ENCODE results near the gene NOBOX. TPM values are rescaled to one million over a fixed set of nuclear protein-coding genes. Genes with fewer than 3 reads are reported as not detected.
"Not testable (repeated sequence)": the region's sequence is repeated elsewhere in the genome, so short reads cannot be mapped to it uniquely, and the experiment has no call there.

The NOBOX gene
- total RNA-seq, 1 experiment from 2014 or later, result not detected

DNA sequence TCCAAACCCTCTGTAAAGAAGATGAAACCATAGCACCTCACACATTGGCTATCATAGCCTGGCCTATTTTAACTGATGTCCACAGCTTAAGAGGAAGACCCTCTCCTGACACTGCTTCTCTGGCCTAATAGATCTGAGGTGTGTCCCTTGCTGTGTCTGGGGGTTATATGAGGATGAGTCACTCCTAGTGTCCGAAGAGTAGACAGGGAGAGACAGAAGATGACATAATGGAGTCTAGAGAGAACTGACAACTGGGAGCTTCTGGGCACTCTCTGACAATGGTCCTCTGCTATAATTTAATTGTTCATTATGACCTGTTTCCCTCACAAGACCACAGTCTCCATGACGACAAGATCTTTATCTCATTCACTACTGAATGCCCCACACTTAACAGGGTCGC is 41.4 kb downstream of the NOBOX start:
- H3K9me2 ChIP-seq (replicated peaks; ENCODE audit: low read length); H3K4me3 ChIP-seq (ENCODE audit: low read length); POLR2A ChIA-PET (ENCODE audit: unreplicated experiment); H3K4me2 ChIP-seq (ENCODE audit: low read length); H3F3A ChIP-seq (ENCODE audit: low read length, unreplicated experiment); H2AFZ ChIP-seq (ENCODE audit: low read length); H3K27ac ChIP-seq (ENCODE audit: low read length); H3K27me3 ChIP-seq (ENCODE audit: low read length); H4K20me1 ChIP-seq (ENCODE audit: low read length); CTCF ChIA-PET; H3K79me2 ChIP-seq (ENCODE audit: low read length); H3K36me3 ChIP-seq (ENCODE audit: low read depth, low read length); H3K4me1 ChIP-seq (ENCODE audit: insufficient read depth, low read length); H3K9ac ChIP-seq (ENCODE audit: low read length); intact Hi-C loops (cut with micrococcal nuclease); H3K9me3 ChIP-seq (ENCODE audit: low read length); BruUV-seq (replicated peaks); DNase-seq: not testable (repeated sequence)
- peak; percentile 48 for ATAC-seq

DNA sequence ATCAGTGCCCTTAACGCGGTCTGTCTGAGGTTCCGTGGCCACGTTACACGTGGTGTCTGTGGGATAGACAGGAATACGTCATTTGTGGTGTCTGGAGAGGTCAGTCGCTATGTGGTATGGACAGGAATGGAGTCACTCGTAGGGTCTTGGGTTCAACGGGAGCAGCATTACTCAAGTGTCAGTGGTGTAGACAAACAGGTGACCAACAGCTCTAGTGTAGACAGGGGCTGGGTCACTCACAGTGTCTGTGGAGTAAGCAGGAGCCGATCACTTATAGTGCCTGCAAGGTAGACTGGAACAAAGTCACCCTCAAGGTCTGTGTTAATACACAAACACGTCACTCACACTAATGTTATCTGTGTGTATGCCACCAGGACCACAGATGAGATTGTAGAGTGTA is 46.6 kb downstream of the NOBOX start:
- H3K4me2 ChIP-seq (ENCODE audit: low read length); CTCF ChIA-PET; H3F3A ChIP-seq (ENCODE audit: low read length, unreplicated experiment); H3K9ac ChIP-seq (ENCODE audit: low read length); H3K36me3 ChIP-seq (ENCODE audit: low read depth, low read length); H3K79me2 ChIP-seq (ENCODE audit: low read length); BruUV-seq (replicated peaks); H3K4me1 ChIP-seq (ENCODE audit: insufficient read depth, low read length); H3K27me3 ChIP-seq (ENCODE audit: low read length); H3K9me3 ChIP-seq (ENCODE audit: low read length); H3K27ac ChIP-seq (ENCODE audit: low read length); DNase-seq; H4K20me1 ChIP-seq (ENCODE audit: low read length); intact Hi-C loops (cut with micrococcal nuclease); H3K4me3 ChIP-seq (ENCODE audit: low read length); H2AFZ ChIP-seq (ENCODE audit: low read length); H3K9me2 ChIP-seq (replicated peaks; ENCODE audit: low read length); POLR2A ChIA-PET (ENCODE audit: unreplicated experiment); ATAC-seq: not testable (repeated sequence)

DNA sequence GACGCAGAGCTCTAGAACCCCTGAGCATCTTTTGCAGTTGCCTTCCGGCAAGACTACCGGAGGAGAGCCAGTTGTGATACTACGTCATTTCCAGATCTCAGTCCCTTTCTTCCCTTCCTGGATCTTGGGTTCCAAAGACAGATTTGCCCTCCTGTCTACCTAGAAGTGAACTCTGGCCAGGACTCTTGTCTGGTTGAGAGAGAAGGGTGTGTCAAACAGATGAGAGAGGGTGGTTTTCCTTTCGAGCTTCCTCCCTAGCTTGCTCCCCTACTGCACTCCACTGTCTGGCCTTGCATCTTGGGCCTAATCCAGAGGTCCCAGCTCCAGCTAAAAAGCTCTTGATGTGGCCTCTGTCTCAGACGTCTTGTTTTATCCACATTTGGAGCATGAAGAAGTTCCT is 47.3 kb downstream of the NOBOX start:
- BruUV-seq (replicated peaks); H3K9me3 ChIP-seq (ENCODE audit: low read length); DNase-seq; H3F3A ChIP-seq (ENCODE audit: low read length, unreplicated experiment); H3K36me3 ChIP-seq (ENCODE audit: low read depth, low read length); H3K4me1 ChIP-seq (ENCODE audit: insufficient read depth, low read length); CTCF ChIA-PET; POLR2A ChIA-PET (ENCODE audit: unreplicated experiment); ATAC-seq; H3K4me3 ChIP-seq (ENCODE audit: low read length); H3K9ac ChIP-seq (ENCODE audit: low read length); H3K9me2 ChIP-seq (replicated peaks; ENCODE audit: low read length); intact Hi-C loops (cut with micrococcal nuclease); H2AFZ ChIP-seq (ENCODE audit: low read length); H3K27ac ChIP-seq (ENCODE audit: low read length); H3K27me3 ChIP-seq (ENCODE audit: low read length); H3K4me2 ChIP-seq (ENCODE audit: low read length); H4K20me1 ChIP-seq (ENCODE audit: low read length); H3K79me2 ChIP-seq (ENCODE audit: low read length): not testable (repeated sequence)

DNA sequence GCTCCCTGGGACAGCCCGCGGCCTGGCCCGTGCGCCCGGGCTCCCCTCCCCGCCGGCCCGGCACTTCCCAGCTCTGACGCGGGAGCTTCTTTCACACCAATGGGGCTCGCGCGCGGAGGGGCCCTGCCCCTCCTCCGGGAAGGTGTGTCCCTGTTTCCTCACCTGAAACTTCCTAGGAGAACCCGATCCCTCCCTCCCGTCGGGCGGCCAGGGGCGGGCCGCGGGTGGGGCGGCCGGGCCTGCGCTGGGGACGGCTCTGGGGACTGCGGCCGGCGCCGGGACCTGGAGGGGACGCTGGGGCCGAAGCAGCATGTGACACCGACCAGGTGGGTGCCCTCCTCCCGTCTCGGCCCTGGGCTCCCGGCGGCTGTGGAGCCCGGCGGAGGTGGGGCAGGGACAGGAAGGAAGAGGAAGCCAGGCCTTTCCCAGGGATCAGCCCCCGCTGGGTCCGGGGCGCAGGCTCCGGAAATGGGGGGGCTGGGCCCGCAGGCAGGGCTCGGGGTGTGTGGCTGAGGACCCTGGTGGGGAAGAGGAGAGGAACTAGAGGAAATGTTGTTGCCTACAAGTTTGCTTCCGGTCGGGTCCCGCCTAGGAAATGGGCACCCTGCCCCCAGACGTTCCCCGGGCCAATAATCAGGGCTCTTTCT is 48.2 kb downstream of the NOBOX start, which contains the start of gene ARHGEF5:
Gene ARHGEF5, plus strand, starts transcription at position 227 of the 647 bp plus-strand sequence. CDS start 7,268 bp downstream, outside the sequence.
- H3K27ac ChIP-seq (ENCODE audit: low read length); H3K27me3 ChIP-seq (ENCODE audit: low read length); H2AFZ ChIP-seq (ENCODE audit: low read length); DNase-seq; POLR2A ChIA-PET (ENCODE audit: unreplicated experiment); H3K9ac ChIP-seq (ENCODE audit: low read length); H3K9me2 ChIP-seq (replicated peaks; ENCODE audit: low read length); BruUV-seq (replicated peaks); H3K4me1 ChIP-seq (ENCODE audit: insufficient read depth, low read length); intact Hi-C loops (cut with micrococcal nuclease); H3K9me3 ChIP-seq (ENCODE audit: low read length); H3K79me2 ChIP-seq (ENCODE audit: low read length); H3K36me3 ChIP-seq (ENCODE audit: low read depth, low read length); H3F3A ChIP-seq (ENCODE audit: low read length, unreplicated experiment); CTCF ChIA-PET; H4K20me1 ChIP-seq (ENCODE audit: low read length): not testable (repeated sequence)
- H3K4me3 ChIP-seq (ENCODE audit: low read length), result peak within 1 kb of the TSS; percentile 50
- peak within 1 kb of the TSS; percentile 51; the same call in 1 of the 2 replicates for H3K4me2 ChIP-seq (ENCODE audit: low read length)
- ATAC-seq, result peak; percentile 91

DNA sequence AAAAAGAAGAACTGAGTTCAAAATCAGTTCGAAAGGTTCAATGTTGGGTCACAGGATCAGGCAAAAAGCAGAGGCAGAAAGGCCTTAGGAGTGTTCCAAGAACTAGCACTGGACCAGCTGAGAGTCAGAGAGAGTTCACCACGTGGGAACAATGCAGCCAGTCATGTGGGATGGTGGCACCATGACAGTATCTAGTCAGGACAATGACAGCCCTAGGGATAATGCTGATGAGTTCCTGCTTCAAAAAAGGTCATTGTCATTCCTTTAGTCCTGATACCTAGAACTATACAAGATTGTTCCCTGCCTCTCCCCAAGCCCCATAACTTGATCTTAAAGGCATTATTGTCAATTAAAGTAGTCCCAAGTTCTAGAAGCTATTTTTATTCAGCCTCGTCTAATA is 51.8 kb downstream of the NOBOX start:
- H3K9me2 ChIP-seq (replicated peaks; ENCODE audit: low read length); intact Hi-C loops (cut with micrococcal nuclease); H3K4me1 ChIP-seq (ENCODE audit: insufficient read depth, low read length); H3K79me2 ChIP-seq (ENCODE audit: low read length); ATAC-seq; H3K36me3 ChIP-seq (ENCODE audit: low read depth, low read length); H3K9ac ChIP-seq (ENCODE audit: low read length); H3K27ac ChIP-seq (ENCODE audit: low read length); H3F3A ChIP-seq (ENCODE audit: low read length, unreplicated experiment); POLR2A ChIA-PET (ENCODE audit: unreplicated experiment); CTCF ChIA-PET; H3K9me3 ChIP-seq (ENCODE audit: low read length); H3K27me3 ChIP-seq (ENCODE audit: low read length); BruUV-seq (replicated peaks); H4K20me1 ChIP-seq (ENCODE audit: low read length); H3K4me3 ChIP-seq (ENCODE audit: low read length); H3K4me2 ChIP-seq (ENCODE audit: low read length); H2AFZ ChIP-seq (ENCODE audit: low read length): not testable (repeated sequence)
- DNase-seq, result peak; percentile 4

DNA sequence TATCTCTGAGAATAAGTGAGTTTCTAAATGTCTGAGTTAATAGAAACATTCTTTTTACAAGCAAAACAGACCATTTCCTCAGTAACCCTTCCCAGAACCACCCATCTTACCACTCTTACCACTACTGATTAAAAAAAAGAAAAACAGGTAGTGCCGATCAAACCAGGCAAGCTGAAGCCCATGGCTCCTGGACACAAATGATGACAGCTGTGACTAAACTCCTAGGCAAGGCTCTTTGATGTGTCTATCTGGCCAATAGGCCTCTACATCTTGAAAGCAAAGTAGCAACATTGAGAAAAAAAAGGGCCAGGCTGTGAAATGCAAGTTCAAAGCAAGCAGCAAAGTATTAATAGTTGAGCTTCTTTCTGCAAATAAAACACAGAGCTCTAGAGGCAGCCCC is 54.9 kb downstream of the NOBOX start:
- H3F3A ChIP-seq (ENCODE audit: low read length, unreplicated experiment); H4K20me1 ChIP-seq (ENCODE audit: low read length); H2AFZ ChIP-seq (ENCODE audit: low read length); H3K36me3 ChIP-seq (ENCODE audit: low read depth, low read length); H3K9me2 ChIP-seq (replicated peaks; ENCODE audit: low read length); H3K4me2 ChIP-seq (ENCODE audit: low read length); BruUV-seq (replicated peaks); POLR2A ChIA-PET (ENCODE audit: unreplicated experiment); DNase-seq; H3K4me1 ChIP-seq (ENCODE audit: insufficient read depth, low read length); CTCF ChIA-PET; H3K9ac ChIP-seq (ENCODE audit: low read length); ATAC-seq; H3K4me3 ChIP-seq (ENCODE audit: low read length); intact Hi-C loops (cut with micrococcal nuclease); H3K27me3 ChIP-seq (ENCODE audit: low read length); H3K27ac ChIP-seq (ENCODE audit: low read length); H3K9me3 ChIP-seq (ENCODE audit: low read length); H3K79me2 ChIP-seq (ENCODE audit: low read length): not testable (repeated sequence)

Measured in PC-3 (cell line).